Neural cell (in vitro differentiated cells): ENCODE results near the gene FNBP1L. TPM values are rescaled to one million over a fixed set of nuclear protein-coding genes. Genes with fewer than 3 reads are reported as not detected.

Experiments used
- H2AFZ ChIP-seq: fragments of 200-600, 300-800 bp; sonication (generic), shearing (Covaris generic); 2 replicates; pipeline ENCODE4 v1.6.0; 2014; ENCODE audit warnings: low read depth, mild to moderate bottlenecking, antibody characterized with exemption, low read length, moderate library complexity
- H3F3A ChIP-seq: fragments of 200-600 bp; shearing (Covaris generic); 2 replicates; pipeline ENCODE4 v1.6.1; 2016; ENCODE audit warnings: mild to moderate bottlenecking, moderate library complexity, mixed read lengths, antibody characterized with exemption, low read length; ENCODE audit not compliant: insufficient read depth, poor library complexity, severe bottlenecking
- H3K27ac ChIP-seq: fragments of 200-600, 300-800 bp; sonication (generic), shearing (Covaris generic); 2 replicates; pipeline ENCODE4 v1.5.1; 2014; ENCODE audit warnings: mild to moderate bottlenecking, low read length, moderate library complexity
- H3K27me3 ChIP-seq: fragments of 300-800, 200-600 bp; sonication (generic), shearing (Covaris generic); 2 replicates; pipeline ENCODE4 v1.6.0; 2014; ENCODE audit warnings: mild to moderate bottlenecking, low read depth, low read length, moderate library complexity; ENCODE audit not compliant: insufficient read depth
- H3K36me3 ChIP-seq: fragments of 300-800, 200-600 bp; sonication (generic), shearing (Covaris generic); 2 replicates; pipeline ENCODE4 v1.5.1; 2014; ENCODE audit warnings: mild to moderate bottlenecking, antibody characterized with exemption, low read length, moderate library complexity; ENCODE audit not compliant: insufficient read depth
- H3K4me2 ChIP-seq: fragments of 300-800, 200-600 bp; sonication (generic), shearing (Covaris generic); 2 replicates; pipeline ENCODE4 v1.6.0; 2014; ENCODE audit warnings: mild to moderate bottlenecking, low read length
- H3K4me3 ChIP-seq: fragments of 300-800, 200-600 bp; sonication (generic), shearing (Covaris generic); 2 replicates; pipeline ENCODE4 v1.5.1; 2014; ENCODE audit warnings: mild to moderate bottlenecking, low read length, moderate library complexity
- H3K79me2 ChIP-seq: fragments of 200-600 bp; shearing (Covaris generic); replicated peaks from 2 replicates; pipeline ENCODE4 v1.6.0; 2014; ENCODE audit warnings: mild to moderate bottlenecking, low read length, moderate library complexity; ENCODE audit not compliant: insufficient read depth
- H3K9ac ChIP-seq: fragments of 300-800, 200-600 bp; sonication (generic), shearing (Covaris generic); 2 replicates; pipeline ENCODE4 v1.6.1; 2016; ENCODE audit warnings: mild to moderate bottlenecking, low read length, mixed read lengths
- H3K9me2 ChIP-seq: fragments of 200-600 bp; shearing (Covaris generic); 2 replicates; pipeline ENCODE4 v1.6.1; 2016; ENCODE audit warnings: mild to moderate bottlenecking, low read length, mixed read lengths; ENCODE audit not compliant: insufficient read depth
- H3K9me3 ChIP-seq: fragments of 200-600, 300-800 bp; sonication (generic), shearing (Covaris generic); 2 replicates; pipeline ENCODE4 v1.6.1; 2016; ENCODE audit warnings: mild to moderate bottlenecking, mixed run types, low read length, moderate library complexity, mixed read lengths
- H4K20me1 ChIP-seq: fragments of 200-600 bp; shearing (Covaris generic); 2 replicates; pipeline ENCODE4 v1.6.1; 2016; ENCODE audit warnings: mild to moderate bottlenecking, mixed run types; ENCODE audit not compliant: insufficient read depth
- CTCF ChIP-seq: fragments of 450-650 bp; IDR thresholded peaks from 2 replicates; pipeline ENCODE4 v1.5.1; 2014; ENCODE audit warnings: antibody characterized with exemption, mild to moderate bottlenecking, moderate library complexity; ENCODE audit not compliant: poor library complexity, severe bottlenecking
- EP300 ChIP-seq: fragments of 450-650 bp; conservative IDR thresholded peaks from 2 replicates; pipeline ENCODE4 v1.6.1; 2014; ENCODE audit warnings: antibody characterized with exemption, mild to moderate bottlenecking, moderate library complexity; ENCODE audit not compliant: poor library complexity, severe bottlenecking
- EZH2 ChIP-seq: fragments of 200-600, 300-800 bp; shearing (Covaris generic), sonication (generic); IDR thresholded peaks from 2 replicates; pipeline ENCODE4 v1.6.1; 2014; ENCODE audit warnings: antibody characterized with exemption, low read length, borderline replicate concordance, mild to moderate bottlenecking; ENCODE audit not compliant: insufficient read depth, poor library complexity, severe bottlenecking
- MXI1 ChIP-seq: fragments of 450-650 bp; conservative IDR thresholded peaks from 2 replicates; pipeline ENCODE4 v1.6.1; 2014; ENCODE audit warnings: antibody characterized with exemption, mild to moderate bottlenecking; ENCODE audit not compliant: poor library complexity, severe bottlenecking
- POLR2AphosphoS5 ChIP-seq: IDR thresholded peaks from 2 replicates; pipeline ENCODE4 v1.6.1; 2012
- RAD21 ChIP-seq: fragments of 450-650 bp; conservative IDR thresholded peaks from 2 replicates; pipeline ENCODE4 v1.6.1; 2014; ENCODE audit warnings: antibody characterized with exemption, mild to moderate bottlenecking, moderate library complexity
- REST ChIP-seq: IDR thresholded peaks from 2 replicates; pipeline ENCODE4 v1.6.1; 2012; ENCODE audit warnings: borderline replicate concordance
- SMC3 ChIP-seq: fragments of 450-650 bp; conservative IDR thresholded peaks from 2 replicates; pipeline ENCODE4 v1.6.1; 2014; ENCODE audit warnings: antibody characterized with exemption, mild to moderate bottlenecking, moderate library complexity; ENCODE audit not compliant: poor library complexity
- TAF1 ChIP-seq: IDR thresholded peaks from 2 replicates; pipeline ENCODE4 v1.6.1; 2012; ENCODE audit warnings: low read depth
- polyA plus RNA-seq: library from polyadenylated mRNA; depleted of rRNA; stranded (reverse); fragments of >200 nt; gene quantifications from 2 replicates; pipeline ENCODE4 v1.2.3, GENCODE V29; 2014

The FNBP1L gene
- polyA plus RNA-seq, 1 donor from 2014 or later = 1,044 TPM

GRCh38 chr1:93420400-93420799, 27.5 kb upstream of the FNBP1L start:
- TF ChIP-seq MXI1 (no peak), RAD21 (no peak), EZH2 (no peak), TAF1 (no peak), POLR2AphosphoS5 (no peak), REST (no peak)
- H3K9ac ChIP-seq = no peak overlapping the region
- H4K20me1 ChIP-seq = no peaks in the 10 kb centered on the region
- H3K27me3 ChIP-seq = no peaks in the 10 kb centered on the region
- H3K79me2 ChIP-seq = no peaks in the 10 kb centered on the region
- H3K27ac ChIP-seq = no peak overlapping the region
- H2AFZ ChIP-seq = no peak overlapping the region
- no peak overlapping the region for H3K4me3 ChIP-seq
- no peak overlapping the region for H3K4me2 ChIP-seq
- H3F3A ChIP-seq = no peaks in the 10 kb centered on the region
- H3K9me2 ChIP-seq = no peaks in the 10 kb centered on the region
- H3K9me3 ChIP-seq = peaks cover 3% of the 10 kb centered on the region
- H3K36me3 ChIP-seq = no peaks in the 10 kb centered on the region

GRCh38 chr1:93426181-93426580, 21.7 kb upstream of the FNBP1L start:
- Histone ChIP-seq H3K4me3 (no peak overlapping the region), H3K36me3 (no peaks in the 10 kb centered on the region), H3K9me3 (no peaks in the 10 kb centered on the region), H3K4me2 (no peak overlapping the region), H3K9ac (no peak overlapping the region), H3K27me3 (no peaks in the 10 kb centered on the region), H3F3A (no peaks in the 10 kb centered on the region), H3K79me2 (no peaks in the 10 kb centered on the region), H3K9me2 (no peaks in the 10 kb centered on the region), H3K27ac (no peak overlapping the region), H4K20me1 (no peaks in the 10 kb centered on the region), H2AFZ (no peak overlapping the region)
- no peak for TF ChIP-seq EZH2
- TF ChIP-seq EP300 = no peak
- TF ChIP-seq TAF1 = no peak

GRCh38 chr1:93427656-93428055, 20.3 kb upstream of the FNBP1L start:
- no peaks in the 10 kb centered on the region for H3K79me2 ChIP-seq
- H4K20me1 ChIP-seq = no peaks in the 10 kb centered on the region
- no peaks in the 10 kb centered on the region for H3K9me3 ChIP-seq
- no peaks in the 10 kb centered on the region for H3K36me3 ChIP-seq
- H3K9ac ChIP-seq = no peak overlapping the region
- H3K27me3 ChIP-seq = no peaks in the 10 kb centered on the region
- TF ChIP-seq TAF1 (no peak), CTCF (no peak), MXI1 (no peak), SMC3 (no peak), RAD21 (no peak)
- no peak overlapping the region for H3K27ac ChIP-seq
- no peak overlapping the region for H3K4me3 ChIP-seq
- H3K9me2 ChIP-seq = no peaks in the 10 kb centered on the region
- H3F3A ChIP-seq = no peaks in the 10 kb centered on the region
- H3K4me2 ChIP-seq = no peak overlapping the region
- H2AFZ ChIP-seq = no peak overlapping the region
